ENCODE results near the gene HOTAIR.

HOTAIR gene

DNA sequence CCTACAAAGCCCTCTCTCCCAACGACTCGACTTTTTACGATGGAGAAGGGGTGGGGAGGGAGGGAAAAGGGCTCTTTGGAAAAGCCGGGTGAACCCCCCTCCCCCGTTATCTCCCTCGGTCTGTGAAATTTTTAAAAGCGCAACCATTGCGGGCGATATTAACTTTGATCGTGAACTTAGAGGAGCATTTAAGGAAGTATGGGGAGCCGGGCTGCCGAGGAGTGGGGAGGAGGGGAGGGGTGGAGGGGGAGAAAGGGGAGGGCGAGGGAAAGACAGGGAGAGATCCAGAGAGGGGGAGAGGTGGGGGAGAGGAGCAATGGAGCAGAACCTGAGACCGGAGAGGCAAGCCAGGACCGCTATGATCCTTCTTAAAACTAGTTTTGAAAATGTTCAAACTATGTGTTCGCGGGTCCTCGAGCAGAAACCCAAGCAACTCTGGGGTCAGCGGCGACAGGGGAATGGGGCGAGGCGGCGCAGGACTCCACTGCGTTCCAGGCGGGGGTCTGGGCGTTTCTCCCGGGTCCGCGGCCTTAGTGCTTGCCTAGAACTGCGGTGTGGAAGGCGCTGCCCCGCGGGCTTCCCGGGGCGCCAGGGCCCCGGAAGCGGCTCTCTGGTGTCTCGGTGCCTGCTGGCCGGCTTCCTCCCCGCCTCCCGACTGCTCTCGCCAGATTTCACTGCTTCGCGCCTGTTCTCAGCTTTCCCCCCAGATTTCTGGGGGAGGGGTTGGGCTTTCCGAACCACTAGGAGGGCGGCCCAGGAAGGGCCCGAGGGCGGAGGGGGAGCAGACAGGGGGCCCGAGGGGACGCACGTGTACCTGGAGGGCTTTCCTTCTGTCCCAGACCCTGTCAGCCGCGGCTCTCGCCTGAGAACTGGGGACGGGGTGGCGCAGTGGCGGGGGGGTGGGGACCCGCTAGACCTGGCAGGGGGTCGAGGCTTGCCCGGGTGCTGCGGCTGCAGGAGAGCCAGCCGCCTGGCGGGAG lies at the start of gene HOTAIR:
HOTAIR (minus strand) TSS at position 871 of the 980 bp plus-strand sequence.
- no peak for DNase-seq (ENCODE audit: low read depth in 2 of 2)

DNA sequence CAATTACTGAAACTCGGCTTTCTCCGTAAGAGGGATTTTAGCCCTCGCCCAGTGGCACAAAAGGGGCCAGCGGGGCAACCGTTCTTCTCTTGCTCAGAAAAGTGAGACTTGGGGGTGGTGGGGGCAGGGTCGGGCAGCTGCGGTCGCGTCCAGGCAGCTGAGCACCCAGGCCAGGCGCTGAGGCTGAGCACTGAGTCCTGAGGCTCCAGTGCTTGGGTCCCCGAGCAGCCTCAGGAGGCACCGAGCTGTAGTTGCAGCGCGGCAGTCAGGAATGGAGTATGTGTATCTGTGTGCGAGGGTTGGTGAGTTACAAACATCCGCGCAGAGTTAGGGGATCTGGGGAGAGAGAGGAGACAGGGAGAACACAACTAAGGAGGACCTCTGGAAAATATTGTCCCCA lies 49.4 kb upstream of the HOTAIR start:
- DNase-seq (ENCODE audit: low read depth in 2 of 2), result no peak

DNA sequence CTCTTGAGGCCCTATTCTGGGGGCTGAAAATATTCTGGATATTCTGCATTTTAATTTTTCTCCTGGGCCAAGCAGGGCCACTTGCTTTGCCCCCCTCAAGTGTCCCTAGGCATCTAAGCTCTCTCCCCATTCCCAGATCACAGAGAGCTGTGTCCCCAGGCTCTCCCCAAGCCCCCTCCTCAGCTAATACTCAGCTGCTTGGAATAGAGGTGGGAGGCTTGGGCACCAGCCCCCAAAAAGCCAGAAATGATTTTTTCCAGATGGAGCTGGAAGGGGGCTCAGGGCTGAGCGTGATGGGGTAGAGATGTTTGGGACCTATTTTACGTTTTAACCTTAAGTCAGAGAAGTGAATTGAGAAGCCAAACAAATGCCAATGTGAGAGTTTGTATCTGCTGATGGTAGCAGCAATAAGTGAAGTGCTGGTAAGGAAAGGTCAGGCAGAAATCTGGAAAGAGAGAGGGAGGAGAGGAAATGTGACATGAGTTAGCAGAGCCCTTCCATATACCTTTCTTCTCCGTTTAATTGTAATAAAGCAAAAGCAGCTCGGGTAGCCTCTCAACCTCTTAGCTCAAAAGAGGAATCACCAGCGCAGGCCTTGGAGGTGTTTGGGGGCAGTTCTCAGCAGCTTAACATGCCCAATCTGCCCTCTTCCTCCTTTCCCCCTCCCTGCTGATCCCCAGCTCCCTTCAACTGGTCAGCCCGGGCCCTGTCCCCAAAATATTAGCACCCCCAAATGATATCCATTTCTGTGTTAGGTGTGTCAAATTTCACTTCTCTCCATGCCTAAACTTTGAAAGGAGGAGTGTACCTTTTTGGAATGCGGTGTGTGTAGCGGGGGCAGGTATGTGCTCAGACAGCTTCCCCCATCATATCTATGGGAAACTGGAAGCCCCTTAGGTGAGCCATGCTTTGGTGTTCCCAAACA lies 48.5 kb upstream of the HOTAIR start:
- DNase-seq (ENCODE audit: low read depth in 2 of 2), result no peak

DNA sequence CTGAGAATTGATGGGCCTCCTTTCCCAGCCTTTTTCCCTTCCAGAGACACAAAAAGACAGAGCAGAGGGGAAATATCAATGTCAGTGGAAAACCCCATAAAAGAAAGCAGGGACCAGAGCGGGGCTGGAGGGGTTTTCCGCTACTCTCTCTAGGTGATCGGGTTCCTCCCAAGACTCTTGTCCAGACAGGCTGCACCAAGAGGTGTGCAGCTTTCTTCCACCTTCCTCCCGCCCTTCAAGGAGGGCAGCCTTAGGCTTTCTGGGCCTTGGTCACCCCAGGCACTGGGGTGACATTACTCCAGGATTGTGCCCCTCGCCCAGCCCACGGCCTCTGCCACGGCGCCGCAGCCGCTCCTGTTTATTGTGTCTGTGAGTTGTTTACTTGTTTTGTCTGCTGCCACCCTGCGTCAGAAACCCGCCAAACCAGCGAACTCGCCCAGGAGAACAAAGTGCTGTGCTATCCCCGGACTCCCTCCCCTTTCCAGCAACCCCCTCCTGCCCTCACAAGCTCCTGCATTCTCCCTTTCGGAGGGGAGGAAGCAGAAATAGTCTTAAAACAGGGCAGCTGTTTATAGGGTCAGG lies 46.8 kb upstream of the HOTAIR start:
- no peak for DNase-seq (ENCODE audit: low read depth in 2 of 2)

DNA sequence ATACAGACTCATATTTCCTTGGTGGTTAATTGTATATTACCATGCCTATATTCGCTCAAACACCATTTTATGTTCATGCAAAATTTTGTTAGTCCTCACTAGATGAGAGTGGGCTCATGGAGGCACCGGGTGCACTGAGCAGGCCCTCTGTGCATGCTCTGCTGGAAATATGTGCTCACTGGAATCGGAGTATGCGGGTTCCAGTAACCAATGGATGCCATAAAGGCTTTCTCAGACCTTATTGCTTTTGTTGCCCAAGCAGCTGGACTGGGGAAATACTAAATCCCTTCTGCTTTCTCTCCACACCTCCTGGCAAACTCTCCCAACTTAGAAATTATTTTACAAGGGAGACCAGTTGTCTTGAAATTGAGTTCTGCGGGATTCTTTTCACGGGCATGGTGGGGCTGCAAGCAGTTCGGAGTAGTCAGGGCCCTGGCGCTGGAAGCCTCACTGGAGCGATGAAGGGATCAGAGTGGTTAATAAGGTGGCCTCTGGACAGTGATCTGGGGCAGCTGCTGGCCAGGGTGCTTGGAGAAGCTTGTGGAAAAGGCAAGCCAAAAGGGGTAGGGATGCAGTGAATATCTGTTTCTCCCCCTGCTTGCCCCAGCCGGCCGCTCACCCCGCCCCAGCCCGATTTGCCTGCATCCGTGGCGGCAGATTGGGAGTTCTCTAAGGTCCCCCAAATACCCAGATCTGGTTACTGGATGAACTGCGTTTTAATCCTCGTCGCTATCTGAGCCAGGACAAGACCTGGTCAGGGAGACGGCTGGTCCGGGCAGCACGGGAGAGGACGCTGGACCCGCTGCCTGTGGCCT lies 46.0 kb upstream of the HOTAIR start:
- DNase-seq (ENCODE audit: low read depth in 2 of 2), result no peak

DNA sequence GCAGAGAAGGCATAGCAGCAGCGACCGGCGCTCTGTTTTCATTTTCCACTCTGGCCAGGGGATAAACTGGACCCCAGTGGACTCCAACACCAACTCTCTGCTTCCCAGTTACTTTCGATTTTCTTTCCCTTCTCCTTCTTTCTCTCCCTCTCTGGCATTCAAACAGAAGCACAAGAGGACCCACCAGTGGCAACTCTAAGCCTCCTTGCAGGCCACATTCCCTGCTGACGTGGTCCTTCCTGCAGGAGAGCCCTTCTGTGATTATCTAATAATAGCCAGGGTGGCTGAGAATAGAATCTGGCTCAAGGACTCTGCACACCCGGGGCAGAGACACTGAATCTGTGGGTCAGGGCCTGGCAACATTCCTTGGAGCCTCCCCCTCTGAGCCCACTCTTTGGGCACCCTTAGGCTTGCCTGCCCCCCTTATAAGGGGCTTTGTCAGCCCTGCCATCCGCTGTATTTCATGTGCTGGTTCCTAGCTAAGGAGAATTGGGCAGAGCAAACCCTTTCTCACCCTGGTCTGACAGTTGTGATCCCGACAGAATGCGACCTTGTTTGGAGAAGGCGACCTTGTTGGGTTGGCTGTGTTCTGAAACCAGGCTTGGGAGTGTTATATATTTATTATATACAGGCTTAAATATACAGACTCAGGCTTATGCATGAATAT lies 45.3 kb upstream of the HOTAIR start:
- DNase-seq (ENCODE audit: low read depth in 2 of 2), result no peak

DNA sequence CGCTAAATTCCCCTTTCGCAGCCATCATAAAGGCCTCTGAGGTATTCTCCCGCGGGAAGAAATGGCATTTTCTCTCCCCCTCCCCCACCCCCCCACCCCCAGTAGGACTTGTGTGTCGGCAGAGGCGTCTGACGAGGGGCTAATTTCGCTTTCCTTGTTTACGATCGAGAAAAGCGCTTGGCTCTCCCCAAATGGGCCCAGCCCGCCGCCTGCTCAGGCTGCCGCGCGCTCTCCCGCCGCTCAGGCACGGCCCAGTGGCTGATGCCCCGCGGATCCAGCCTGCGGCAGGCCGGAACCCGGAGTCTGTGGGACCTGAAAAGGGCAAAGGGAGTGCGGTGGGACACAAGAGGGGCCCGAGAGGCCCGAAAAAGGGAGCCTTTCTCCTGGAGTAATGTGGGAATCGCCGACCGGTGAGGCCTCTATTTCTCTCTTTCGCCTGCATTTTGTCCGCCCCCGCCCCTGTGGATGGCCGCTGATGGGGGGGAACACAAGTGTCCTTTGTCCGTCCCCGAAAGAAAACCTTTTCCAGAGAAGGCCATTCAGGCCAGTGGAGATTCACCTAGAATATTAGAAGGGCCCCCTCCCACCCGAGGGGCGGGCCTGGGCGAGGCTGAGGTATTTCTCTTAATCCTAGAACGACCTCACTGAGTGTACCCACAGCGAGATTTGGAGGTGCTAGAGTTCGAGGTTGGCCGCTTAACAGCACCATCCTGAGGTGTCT lies 44.5 kb upstream of the HOTAIR start:
- DNase-seq (ENCODE audit: low read depth in 2 of 2), result no peak

DNA sequence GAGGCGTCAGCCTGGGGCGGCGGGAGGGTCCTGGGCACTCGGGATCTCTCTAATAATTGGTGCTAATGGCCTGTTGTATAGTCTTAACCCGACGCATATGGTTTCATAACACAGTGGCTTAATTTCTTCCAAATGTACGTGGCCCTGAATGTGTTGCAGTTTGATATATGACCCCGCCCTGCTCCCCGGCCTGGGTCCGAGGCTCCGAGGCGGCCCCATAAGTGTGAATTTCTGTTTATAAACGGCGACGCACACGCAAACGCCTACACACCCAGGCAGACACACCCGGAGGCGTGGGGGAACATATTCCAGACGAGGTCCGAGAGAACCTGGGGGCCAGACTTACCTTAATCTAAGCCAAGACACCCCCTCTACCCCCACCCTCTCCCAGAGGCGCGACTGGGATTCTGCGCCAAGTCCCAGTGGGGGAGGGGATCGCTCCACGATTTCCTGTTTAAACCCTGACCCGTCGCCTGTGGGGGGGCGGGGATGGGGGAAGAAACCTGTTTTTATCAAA lies 43.8 kb upstream of the HOTAIR start:
- no peak for DNase-seq (ENCODE audit: low read depth in 2 of 2)

DNA sequence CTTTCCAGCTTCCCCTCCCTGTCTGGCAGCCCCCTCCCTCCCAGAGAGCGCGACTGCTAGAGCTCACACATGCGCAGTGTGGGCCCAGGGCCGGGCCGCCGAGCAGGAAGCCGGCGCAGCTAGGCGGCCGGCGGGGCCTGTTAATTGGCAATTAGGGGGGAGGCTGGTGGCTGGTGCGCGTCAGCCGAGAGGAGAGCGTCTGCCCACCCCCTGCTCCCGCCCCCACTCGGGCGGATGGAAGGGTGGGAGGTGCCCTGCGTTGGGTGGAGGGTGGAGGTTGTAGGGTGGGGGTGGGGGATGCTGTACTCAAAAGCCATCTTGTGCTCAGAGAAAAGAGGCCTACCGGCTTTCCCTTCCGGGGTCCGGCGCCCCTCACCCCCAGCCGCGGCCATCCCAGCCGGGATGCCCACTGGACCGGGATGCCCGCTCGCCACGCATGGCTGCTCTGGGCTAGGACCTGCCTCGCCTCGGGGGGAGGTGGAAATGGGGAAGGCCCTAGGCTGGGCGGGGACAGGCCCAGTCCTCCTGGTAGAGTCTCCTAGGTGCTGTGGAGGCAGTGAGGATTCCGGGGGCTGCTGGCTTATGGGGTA lies 43.2 kb upstream of the HOTAIR start:
- DNase-seq (ENCODE audit: low read depth in 2 of 2), result peak; percentile 35 to 50

DNA sequence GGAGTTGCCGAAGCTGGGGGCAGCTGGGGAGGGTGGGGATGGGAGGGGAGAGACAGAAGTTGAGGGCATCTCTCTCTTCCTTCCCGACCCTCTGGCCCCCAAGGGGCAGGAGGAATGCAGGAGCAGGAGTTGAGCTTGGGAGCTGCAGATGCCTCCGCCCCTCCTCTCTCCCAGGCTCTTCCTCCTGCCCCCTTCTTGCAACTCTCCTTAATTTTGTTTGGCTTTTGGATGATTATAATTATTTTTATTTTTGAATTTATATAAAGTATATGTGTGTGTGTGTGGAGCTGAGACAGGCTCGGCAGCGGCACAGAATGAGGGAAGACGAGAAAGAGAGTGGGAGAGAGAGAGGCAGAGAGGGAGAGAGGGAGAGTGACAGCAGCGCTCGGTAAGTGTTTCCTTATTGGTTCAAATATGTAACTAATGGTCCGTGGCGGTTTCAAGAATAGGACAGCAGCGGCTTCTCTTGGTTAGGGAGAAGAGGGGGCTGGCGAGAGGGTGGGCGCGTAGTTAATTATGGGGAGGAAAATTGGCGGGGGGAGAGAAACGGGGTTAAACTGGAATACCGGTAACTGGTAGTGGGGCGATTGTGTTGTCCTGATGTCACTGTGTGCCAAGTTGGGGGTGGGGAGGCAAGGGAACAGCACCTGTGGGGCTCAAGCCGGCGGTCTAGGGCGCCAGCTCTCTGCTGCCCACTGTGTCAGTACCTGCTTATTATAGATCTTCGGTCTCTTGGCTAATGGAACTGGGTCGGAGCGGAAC lies 42.5 kb upstream of the HOTAIR start:
- no peak for DNase-seq (ENCODE audit: low read depth in 2 of 2)

DNA sequence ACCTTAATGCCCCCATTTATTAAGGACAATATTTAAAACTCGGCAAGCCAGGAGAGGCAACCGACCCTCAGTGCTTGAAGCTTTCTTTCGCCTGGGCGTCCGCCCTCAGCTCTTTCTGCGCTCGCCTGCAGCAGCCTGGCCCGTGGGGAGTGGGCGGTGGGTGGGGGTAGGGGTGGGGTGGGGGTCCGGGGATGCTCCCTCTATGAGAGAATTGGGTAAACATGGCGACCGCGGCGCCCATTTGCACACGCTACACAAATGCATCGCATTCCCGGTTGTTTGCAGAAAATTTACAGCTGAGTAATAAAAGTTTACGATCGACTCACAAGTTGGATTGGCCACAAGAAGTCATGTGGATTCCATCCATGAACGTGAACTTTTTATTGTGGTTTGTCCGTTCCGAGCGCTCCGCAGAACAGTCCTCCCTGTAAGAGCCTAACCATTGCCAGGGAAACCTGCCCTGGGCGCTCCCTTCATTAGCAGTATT lies 41.8 kb upstream of the HOTAIR start:
- DNase-seq (ENCODE audit: low read depth in 2 of 2), result no peak

DNA sequence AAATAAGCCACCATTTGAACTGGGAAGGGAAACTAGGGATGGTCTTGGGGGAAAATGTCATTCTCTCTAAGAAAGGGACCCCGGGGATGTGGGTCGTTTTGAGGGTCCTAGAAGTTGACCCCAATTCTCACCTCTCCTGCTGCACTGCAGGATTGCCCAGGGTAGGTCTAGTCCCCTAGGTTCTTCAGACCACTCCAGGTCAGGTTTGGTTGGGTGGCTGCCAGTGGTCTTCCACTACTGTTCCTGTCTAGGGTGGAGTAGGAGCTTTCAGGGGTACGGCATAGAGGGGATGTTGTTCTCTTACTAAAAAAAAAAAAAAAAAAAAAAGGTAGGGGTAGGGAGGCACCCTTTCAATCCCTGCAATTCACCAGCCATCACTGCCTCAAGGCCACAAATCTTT lies 41.3 kb upstream of the HOTAIR start:
- no peak for DNase-seq (ENCODE audit: low read depth in 2 of 2)

DNA sequence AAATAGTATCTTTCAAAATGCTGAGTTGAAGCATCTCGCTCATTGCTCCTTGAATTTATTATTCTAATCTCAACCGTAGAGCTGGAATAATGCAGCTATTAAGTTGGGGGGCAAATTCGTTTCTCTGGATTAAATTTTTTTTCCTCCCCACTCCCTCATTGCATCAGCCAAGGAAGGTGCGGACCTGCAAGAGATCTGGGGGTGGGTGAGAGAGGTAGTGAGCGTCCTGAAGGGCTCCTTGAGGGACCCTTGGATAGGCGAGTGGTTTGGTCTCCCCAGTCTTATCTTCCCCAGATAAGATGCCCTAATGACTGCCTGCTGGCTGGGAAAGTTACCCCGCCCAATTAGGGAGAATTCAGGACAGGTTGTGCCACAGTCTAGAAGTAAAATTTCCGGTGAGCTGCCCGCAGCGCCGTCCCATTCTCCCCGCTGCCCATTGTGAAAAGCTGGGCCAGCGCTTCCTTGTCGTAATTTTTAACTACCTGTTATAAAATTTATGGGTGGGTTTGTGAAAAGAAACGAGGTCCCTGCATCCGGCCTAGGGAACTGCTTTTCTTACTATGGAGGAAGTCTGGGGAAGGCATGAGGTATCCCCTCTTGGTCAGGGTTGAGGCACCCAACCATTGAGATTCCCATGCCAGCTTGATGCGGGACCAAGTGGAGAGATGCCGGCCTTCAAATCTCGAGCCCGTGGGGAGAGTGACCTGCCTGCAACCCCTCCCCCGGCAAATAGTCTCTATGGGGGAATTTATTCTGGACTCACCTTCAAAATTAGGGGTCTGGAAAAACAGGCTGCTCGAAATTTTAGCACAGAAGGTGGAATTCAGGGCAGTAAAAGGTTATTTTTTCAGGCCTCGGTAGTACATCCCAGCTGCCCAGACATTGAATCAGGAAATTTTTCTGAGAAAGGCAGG lies 40.5 kb upstream of the HOTAIR start:
- DNase-seq (ENCODE audit: low read depth in 2 of 2), result no peak

DNA sequence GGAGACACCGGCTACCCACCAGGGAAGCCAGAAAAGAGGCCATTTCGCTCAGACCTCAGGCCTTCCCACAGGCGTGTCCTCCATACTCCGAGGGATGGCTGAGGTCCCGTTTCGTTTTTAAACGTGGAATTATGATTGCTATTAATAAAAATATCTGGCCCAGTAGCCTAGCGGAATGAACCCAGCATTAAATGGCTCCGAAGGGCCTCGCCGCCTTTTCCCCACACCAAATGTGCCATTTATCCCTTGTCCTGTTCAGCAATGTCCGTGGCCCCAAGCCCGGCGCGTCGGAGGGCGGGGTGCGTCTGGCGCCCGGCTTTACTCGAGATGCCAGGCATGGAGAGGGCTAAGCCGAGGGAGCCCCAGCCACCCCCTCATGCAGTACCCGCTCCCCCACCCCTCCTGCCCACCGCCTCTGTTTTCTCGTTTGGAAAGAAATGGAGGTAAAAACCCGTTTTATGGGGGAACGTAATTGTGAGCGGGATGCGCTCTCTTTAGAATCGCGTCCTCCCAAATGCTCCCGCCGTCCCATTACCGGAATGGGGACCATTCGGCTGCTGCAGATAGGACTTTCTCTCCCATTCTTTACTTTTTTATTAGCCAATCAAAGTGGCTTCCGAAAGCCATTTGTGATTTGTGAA lies 39.7 kb upstream of the HOTAIR start:
- DNase-seq (ENCODE audit: low read depth in 2 of 2), result no peak

DNA sequence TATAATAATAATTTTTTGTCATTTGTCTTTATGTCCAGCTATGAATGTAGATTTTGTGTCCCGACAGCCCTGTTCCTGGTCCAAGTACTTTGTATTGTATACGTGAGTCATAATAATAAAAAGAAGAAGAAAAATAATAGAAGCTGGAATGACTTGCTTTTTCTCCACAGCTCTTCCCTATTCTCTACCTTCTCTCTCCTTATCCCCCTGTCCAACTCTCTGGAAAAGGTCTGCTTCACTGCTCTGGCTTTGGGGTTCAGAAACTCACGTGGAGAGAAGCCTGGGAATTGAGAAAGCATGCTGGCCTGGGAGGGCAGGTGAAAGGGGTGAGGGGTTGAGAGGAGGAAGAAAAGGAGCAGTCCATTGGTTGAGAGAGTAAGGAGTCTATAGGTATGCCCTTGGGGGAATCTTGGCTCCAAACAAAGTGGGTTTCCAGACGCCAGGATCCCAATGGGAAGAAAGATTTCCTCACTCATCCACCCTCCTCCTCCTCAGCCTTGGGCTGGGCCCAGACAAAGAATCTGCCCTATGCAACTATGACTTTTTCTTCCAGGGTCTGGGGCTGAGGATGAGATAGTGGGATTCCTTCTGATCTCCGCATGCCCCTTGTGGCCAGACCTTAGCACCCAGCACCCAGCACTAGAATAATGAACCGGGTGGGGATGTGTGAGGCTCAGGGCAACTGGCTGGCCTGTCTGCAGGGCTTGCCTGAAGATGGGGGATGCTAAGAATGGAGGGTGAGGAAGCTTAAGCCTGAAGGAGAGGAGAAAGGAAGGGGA lies 38.1 kb upstream of the HOTAIR start:
- DNase-seq (ENCODE audit: low read depth in 2 of 2), result no peak

Data from stimulated activated CD8-positive, alpha-beta memory T cell treated with anti-CD3 and anti-CD28 coated beads, Interleukin-7, amount 100 ng/mL, for 1 hour (primary cell).